Prostate gland (tissue), 2 donors: Measurements from ENCODE around the gene LRP2. TPM values are rescaled to one million over a fixed set of nuclear protein-coding genes. Genes with fewer than 3 reads are reported as not detected.
A peak's percentile ranks its signal among the peaks of the same experiment; 100 is the strongest.

Experiments used
- DNase-seq: peaks from one replicate; pipeline ENCODE4 v3.0.0-alpha.2; 2019; ENCODE audit warnings: low spot score
- H3K27ac ChIP-seq, 2 donors: fragments of 200-600 bp; sonication (generic); 2 replicates each; pipeline ENCODE4 v1.5.1; 2017 to 2019
- H3K27me3 ChIP-seq: fragments of 200-600 bp; sonication (generic); replicated peaks from 2 replicates; pipeline ENCODE4 v1.5.1; 2019; ENCODE audit not compliant: insufficient read depth
- H3K36me3 ChIP-seq, 2 donors: fragments of 200-600 bp; sonication (generic); 1 replicate in 1 of 2; 2 replicates in 1 of 2; pipeline versions ENCODE4 v1.5.1 to v1.8.1; 2017 to 2019
- H3K4me1 ChIP-seq: fragments of 200-600 bp; sonication (generic); replicated peaks from 2 replicates; pipeline ENCODE4 v1.5.1; 2019
- H3K4me3 ChIP-seq, 2 donors: fragments of 200-600 bp; sonication (generic); 2 replicates each; pipeline ENCODE4 v1.5.1; 2017 to 2019
- H3K9me3 ChIP-seq: fragments of 200-600 bp; sonication (generic); 2 replicates; pipeline ENCODE4 v1.5.1; 2017
- POLR2A ChIP-seq: fragments of 450-650 bp; IDR thresholded peaks from one replicate; pipeline ENCODE4 v1.6.1; 2016; ENCODE audit warnings: antibody characterized with exemption, mild to moderate bottlenecking
- POLR2AphosphoS5 ChIP-seq: sonication (generic); formaldehyde crosslinking; IDR thresholded peaks from one replicate; pipeline ENCODE4 v1.6.1; 2017; ENCODE audit warnings: antibody characterized with exemption
- WGBS: methylation state at CpG from one replicate; pipeline ENCODE4 v1.1.5; 2018; 5-methylcytosine and 5-hydroxymethylcytosine counted together
- intact Hi-C: fragments of 100-400 bp; cut with DNase I; formaldehyde crosslinking; loops from one replicate; pipeline ENCODE4 v1.14.2; 2022
- total RNA-seq, 2 donors: library from RNA; depleted of rRNA; stranded (reverse); fragments of >200 nt; gene quantifications; one replicate each; pipeline ENCODE4 v1.1.0, GENCODE V29; 2016
- TF ChIP-seq, protein P1 (sequence below), 4 experiments: fragments of 200-600 bp in 2 of 4; fragments of 450-650 bp in 2 of 4; sonication (generic) in 2 of 4; IDR thresholded peaks; 1 replicate in 3 of 4; 2 replicates in 1 of 4; pipeline ENCODE4 v1.5.1; 2016 to 2019; ENCODE audit warnings: antibody characterized with exemption in 4 of 4, mild to moderate bottlenecking in 2 of 4, moderate library complexity in 2 of 4

Gene LRP2
- total RNA-seq, 2 donors from 2014 or later: 1.6 to 9.5 TPM

DNA sequence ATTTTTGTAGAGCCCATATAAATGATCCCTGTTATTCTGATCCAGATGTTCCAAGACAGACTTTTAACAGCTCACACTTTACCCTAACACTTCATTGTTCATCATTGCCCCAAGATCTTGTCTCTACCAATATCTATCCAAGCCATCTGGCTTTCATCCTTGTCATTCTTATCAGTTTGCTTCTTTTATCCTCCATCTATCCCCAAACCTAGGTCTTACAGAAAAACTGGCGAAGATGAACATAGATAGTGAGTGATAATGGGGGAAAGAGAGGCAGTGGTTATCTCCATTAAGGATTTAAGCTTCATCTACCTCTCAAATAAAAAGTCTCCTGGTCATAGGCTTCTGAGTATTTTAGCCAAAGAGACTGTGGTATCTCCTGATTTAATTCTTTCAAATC lies 203.5 kb downstream of the LRP2 start:
- DNase-seq: no peak
- no peaks in the 10 kb centered on the region for H3K36me3 ChIP-seq
- no peaks in the 10 kb centered on the region for H3K4me1 ChIP-seq
- WGBS: 59% methylated on average over 1 of the region's 1 CpG
- TF ChIP-seq, protein P1, sequence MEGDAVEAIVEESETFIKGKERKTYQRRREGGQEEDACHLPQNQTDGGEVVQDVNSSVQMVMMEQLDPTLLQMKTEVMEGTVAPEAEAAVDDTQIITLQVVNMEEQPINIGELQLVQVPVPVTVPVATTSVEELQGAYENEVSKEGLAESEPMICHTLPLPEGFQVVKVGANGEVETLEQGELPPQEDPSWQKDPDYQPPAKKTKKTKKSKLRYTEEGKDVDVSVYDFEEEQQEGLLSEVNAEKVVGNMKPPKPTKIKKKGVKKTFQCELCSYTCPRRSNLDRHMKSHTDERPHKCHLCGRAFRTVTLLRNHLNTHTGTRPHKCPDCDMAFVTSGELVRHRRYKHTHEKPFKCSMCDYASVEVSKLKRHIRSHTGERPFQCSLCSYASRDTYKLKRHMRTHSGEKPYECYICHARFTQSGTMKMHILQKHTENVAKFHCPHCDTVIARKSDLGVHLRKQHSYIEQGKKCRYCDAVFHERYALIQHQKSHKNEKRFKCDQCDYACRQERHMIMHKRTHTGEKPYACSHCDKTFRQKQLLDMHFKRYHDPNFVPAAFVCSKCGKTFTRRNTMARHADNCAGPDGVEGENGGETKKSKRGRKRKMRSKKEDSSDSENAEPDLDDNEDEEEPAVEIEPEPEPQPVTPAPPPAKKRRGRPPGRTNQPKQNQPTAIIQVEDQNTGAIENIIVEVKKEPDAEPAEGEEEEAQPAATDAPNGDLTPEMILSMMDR (IDR thresholded peaks at IDR 0.05): no peak
- TF ChIP-seq POLR2A (no peak), POLR2AphosphoS5 (no peak)
- no peaks in the 10 kb centered on the region for H3K27me3 ChIP-seq
- intact Hi-C loops: no loop called here
- no peak overlapping the region for H3K27ac ChIP-seq
- H3K9me3 ChIP-seq: no peaks in the 10 kb centered on the region
- H3K4me3 ChIP-seq: no peak overlapping the region

DNA sequence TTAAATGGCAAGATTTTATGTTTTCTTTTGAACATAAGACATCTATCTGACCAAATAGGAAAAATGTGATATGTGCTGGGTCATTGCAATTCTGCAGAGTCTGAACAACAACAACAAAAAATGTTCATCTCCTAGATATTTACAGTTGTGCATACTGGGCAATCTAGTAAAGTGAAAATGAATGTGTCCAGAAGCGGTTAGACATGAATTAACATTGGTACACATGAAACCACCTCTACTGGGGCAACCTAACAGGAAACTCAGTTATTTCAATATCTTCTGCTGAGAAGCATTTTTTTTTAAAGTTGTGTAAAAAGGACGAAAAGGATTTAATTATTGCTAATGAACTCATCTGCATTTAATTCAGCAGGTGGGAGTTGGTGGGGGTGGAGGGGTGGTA lies 216.1 kb downstream of the LRP2 start:
- H3K4me1 ChIP-seq: no peaks in the 10 kb centered on the region
- no peak overlapping the region for H3K4me3 ChIP-seq
- H3K27me3 ChIP-seq: no peaks in the 10 kb centered on the region
- H3K9me3 ChIP-seq: no peaks in the 10 kb centered on the region
- no peak overlapping the region for H3K27ac ChIP-seq
- 91% methylated on average over 2 of the region's 2 CpGs for WGBS
- no peaks in the 10 kb centered on the region for H3K36me3 ChIP-seq
- TF ChIP-seq POLR2A (no peak), POLR2AphosphoS5 (no peak)
- TF ChIP-seq, protein P1 (IDR thresholded peaks at IDR 0.05): no peak
- intact Hi-C loops: no loop called here
- DNase-seq: no peak

DNA sequence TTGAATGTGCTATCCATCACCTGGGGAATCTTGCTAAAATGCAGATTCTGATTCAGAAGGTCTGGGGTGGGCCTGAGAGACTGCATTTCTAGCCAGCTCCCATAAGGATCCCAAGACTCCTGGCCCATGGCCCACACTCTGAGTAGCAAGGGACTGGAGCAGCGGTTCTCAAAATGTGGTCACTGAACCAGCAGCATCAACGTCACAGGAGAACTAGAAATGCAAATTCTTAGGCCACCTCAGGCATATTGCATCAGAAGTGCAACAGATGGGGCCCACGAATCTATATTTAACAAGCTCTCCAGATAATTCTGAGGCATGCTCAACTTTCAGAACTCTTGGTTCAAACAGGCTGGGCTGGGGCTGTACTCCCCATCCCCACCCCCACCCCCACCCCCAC lies 218.3 kb downstream of the LRP2 start:
- Histone ChIP-seq H3K4me3 (no peak overlapping the region), H3K27me3 (no peaks in the 10 kb centered on the region), H3K36me3 (no peaks in the 10 kb centered on the region), H3K9me3 (no peaks in the 10 kb centered on the region), H3K4me1 (no peaks in the 10 kb centered on the region), H3K27ac (no peak overlapping the region)
- intact Hi-C loops: no loop called here
- DNase-seq: no peak
- no peak for TF ChIP-seq POLR2A
- WGBS: 71% methylated on average over 3 of the region's 3 CpGs

DNA sequence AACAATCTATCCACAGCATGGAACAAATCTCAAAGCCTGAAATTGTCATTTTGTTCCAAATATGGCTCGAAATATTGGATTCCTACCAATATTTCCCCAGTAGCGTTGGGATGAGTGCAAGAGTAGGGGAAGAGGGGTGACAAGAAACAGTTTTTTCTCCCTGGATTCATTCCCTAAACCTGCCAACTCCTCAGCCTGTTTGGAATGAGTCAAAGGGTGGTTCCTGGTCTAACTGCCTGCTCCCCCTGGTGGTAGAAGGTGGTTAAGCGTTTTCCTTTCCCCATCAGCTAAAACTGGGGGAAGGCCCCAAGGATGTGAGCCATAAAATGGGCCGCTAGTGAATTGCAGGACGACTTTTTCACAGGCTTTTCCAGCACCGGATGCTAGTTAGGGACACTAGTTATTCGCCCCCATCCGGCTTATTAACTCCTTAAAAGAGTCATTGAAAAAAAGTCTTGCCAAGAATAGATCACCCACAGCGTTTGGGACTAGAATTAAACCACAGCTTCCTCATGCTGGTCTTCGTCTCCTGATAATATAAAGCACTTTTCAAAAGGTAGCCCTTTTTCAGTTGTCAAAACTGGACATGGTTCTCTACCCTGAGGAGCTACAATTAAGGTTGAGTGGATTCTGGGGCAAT lies 220.5 kb downstream of the LRP2 start:
- no peak overlapping the region for H3K4me3 ChIP-seq
- peak; percentile 35 for DNase-seq
- no peaks in the 10 kb centered on the region for H3K27me3 ChIP-seq
- no peaks in the 10 kb centered on the region for H3K4me1 ChIP-seq
- no peaks in the 10 kb centered on the region for H3K36me3 ChIP-seq
- 41% methylated on average over 10 of the region's 10 CpGs for WGBS
- no peaks in the 10 kb centered on the region for H3K9me3 ChIP-seq
- no peak for TF ChIP-seq POLR2A
- TF ChIP-seq, protein P1 (IDR thresholded peaks at IDR 0.05): peak in 3 of 4 experiments; percentile 48 to 67 (median 53)
- intact Hi-C loops: no loop called here
- H3K27ac ChIP-seq: no peak overlapping the region

DNA sequence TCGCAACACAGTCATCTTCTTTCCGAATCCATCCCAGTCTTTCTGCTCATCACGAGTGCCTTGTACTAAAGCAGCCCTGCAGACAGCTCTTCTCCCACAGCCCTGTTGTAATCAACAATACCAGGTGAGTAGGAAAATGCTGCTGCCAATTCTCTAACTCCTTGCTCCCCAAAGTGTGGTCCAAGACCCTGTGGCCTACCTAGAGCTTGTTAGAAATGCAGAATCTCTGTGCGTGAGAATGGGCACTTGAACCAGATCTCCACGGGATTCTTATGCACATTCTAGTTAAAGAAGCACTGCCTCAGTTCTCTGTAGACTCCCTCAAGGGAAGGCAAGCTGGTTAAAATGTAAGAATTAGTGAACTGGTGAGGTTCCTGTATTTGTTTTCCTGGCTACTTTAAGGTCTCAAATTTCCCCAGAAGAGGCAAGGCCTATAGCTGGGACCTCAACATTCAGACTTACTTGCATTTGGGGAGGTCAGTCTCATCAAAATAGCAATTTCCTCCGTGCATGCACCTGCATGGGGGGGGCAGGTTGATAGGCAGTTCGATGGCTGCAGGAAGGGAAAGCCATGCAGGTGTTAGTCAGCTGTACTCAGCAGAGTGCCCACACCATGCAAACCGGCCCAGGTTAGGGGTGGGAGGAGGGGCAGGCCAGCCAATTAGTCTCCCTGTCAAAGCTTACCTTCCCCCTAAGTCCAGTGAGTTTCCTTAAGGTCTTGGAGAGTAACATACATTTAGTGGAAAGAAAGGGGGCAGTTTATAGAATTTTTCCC lies 222.2 kb downstream of the LRP2 start:
- DNase-seq: no peak
- 66% methylated on average over 8 of the region's 8 CpGs for WGBS
- Histone ChIP-seq H3K9me3 (no peaks in the 10 kb centered on the region), H3K27me3 (no peaks in the 10 kb centered on the region), H3K36me3 (no peaks in the 10 kb centered on the region), H3K27ac (no peak overlapping the region), H3K4me3 (no peak overlapping the region), H3K4me1 (no peaks in the 10 kb centered on the region)
- intact Hi-C loops: no loop called here
- TF ChIP-seq POLR2AphosphoS5: no peak

DNA sequence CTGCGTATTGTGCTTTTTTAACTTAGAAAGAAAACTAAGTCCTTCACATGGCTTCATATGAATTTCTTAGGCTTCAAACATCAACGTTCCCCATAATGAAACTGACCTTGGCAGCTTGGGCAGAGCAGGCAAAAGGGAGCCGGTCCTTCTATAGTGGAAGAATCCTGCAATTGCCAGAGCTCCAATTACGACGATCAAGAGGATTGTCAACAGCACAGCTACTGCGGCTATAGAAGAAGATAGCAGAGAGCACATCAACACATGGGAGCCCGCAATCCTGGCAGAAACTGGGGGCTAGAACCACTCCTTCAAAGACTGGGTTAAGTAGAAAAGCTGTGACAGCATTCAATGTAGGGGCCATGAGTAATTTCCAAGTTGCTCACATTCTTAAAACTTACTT lies 223.2 kb downstream of the LRP2 start:
- DNase-seq: no peak
- Histone ChIP-seq H3K27ac (no peak overlapping the region), H3K4me3 (no peak overlapping the region), H3K9me3 (no peaks in the 10 kb centered on the region), H3K4me1 (no peaks in the 10 kb centered on the region), H3K27me3 (no peaks in the 10 kb centered on the region), H3K36me3 (no peaks in the 10 kb centered on the region)
- TF ChIP-seq, protein P1 (IDR thresholded peaks at IDR 0.05): no peak
- TF ChIP-seq POLR2AphosphoS5: no peak
- 79% methylated on average over 7 of the region's 7 CpGs for WGBS
- intact Hi-C loops: no loop called here
